ENCODE measurements around the gene DBNDD1. TPM values are rescaled to one million over a fixed set of nuclear protein-coding genes. Genes with fewer than 3 reads are reported as not detected.

DBNDD1 gene
- total and polyA plus RNA-seq, 12 donors = 0.72 to 6.8 (median 4.1) TPM

DNA sequence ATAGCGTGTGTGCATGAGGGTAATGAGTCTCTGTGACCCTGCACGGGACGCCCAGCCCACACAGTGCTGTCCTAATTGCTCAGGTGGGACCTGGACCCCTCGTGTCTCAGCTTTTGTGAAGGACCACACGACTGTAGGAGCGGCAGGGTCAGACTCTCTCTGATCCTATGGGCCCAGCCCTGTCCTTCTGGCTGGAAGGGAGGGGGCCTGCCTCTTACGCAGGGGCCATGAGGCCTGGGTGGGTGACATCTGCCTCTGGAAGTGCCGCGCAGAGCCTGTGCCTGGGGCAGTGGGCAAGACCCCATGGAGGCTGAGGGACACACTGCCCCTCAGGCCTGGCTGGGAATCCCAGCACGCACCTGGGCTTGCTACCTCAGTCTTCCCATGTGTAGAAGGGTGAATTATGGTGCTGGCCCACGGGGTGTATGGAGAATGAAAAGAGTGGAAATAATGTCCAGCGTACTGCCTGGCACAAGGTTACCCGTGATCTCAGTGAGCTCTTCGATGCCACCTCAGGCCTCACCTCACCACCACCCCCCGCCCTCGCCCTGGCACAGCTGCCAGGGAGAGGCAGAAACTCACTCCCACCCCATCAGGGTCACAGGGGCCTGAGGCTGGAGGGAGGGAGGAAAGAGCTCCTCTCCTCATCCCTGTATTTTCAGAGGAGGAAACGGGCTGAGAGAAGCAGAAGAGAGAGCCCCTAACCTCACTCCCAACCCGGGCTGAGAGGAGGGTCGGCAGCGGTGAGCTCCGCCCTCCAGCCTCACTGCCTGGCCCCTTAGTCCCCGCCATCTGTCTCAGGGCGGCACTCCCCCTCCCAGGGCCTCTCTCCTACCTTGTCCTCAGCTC lies 27.1 kb upstream of the DBNDD1 start:
- no peak overlapping the region for H3K27ac ChIP-seq
- H3K27me3 ChIP-seq = peaks cover 0 to 16% (median 10%) of the 10 kb centered on the region in 7 donors
- TF ChIP-seq, protein P1, sequence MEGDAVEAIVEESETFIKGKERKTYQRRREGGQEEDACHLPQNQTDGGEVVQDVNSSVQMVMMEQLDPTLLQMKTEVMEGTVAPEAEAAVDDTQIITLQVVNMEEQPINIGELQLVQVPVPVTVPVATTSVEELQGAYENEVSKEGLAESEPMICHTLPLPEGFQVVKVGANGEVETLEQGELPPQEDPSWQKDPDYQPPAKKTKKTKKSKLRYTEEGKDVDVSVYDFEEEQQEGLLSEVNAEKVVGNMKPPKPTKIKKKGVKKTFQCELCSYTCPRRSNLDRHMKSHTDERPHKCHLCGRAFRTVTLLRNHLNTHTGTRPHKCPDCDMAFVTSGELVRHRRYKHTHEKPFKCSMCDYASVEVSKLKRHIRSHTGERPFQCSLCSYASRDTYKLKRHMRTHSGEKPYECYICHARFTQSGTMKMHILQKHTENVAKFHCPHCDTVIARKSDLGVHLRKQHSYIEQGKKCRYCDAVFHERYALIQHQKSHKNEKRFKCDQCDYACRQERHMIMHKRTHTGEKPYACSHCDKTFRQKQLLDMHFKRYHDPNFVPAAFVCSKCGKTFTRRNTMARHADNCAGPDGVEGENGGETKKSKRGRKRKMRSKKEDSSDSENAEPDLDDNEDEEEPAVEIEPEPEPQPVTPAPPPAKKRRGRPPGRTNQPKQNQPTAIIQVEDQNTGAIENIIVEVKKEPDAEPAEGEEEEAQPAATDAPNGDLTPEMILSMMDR (IDR thresholded peaks at IDR 0.05) = no peak
- H3K36me3 ChIP-seq = peaks cover 0 to 30% (median 16%) of the 10 kb centered on the region in 9 donors
- peak overlapping the region; percentile 23 to 50 (median 42) for H3K4me3 ChIP-seq
- no peaks in the 10 kb centered on the region for H3K9me3 ChIP-seq
- intact Hi-C loops (cut with DNase I) = no loop called here
- 51 to 55% methylated on average over 21 to 23 of the region's 23 CpGs for WGBS, 2 donors
- peaks cover 8 to 15% (median 12%) of the 10 kb centered on the region in 9 donors for H3K4me1 ChIP-seq
- DNase-seq (no peak), ATAC-seq (peak in 5 of 8 donors; percentile 5 to 60 (median 11))

DNA sequence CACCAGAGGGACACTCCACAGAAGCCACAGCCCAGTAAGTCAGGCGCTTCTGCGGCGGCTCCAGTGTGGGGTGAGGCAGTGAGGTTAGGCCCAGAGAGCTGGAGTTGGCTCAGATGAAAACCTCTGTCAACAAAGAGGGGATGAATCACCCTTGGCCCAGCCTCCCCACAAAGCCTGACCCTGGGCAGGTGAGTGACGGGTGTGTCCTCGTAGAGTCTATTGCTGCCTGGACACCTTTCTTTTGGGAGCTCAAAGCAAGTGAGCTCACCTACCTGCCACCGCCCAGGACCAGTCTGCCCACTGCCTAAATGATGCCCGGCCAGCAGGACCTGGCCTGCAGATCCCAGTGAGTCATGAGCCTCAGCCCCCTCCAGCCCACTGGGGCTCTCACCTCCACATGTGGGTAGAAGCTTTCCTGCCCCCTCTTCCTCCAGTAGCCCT lies 24.9 kb upstream of the DBNDD1 start:
- Histone ChIP-seq H3K27me3 (peaks cover 0 to 16% (median 10%) of the 10 kb centered on the region in 7 donors), H3K4me3 (no peak overlapping the region), H3K36me3 (peaks cover 0 to 52% (median 36%) of the 10 kb centered on the region in 9 donors), H3K4me1 (peaks cover 8 to 15% (median 12%) of the 10 kb centered on the region in 9 donors), H3K27ac (no peak overlapping the region), H3K9me3 (no peaks in the 10 kb centered on the region)
- ATAC-seq (no peak), DNase-seq (no peak)
- 92 to 95% methylated on average over 7 of the region's 7 CpGs for WGBS, 2 donors
- intact Hi-C loops (cut with DNase I) = no loop called here
- TF ChIP-seq, protein P1 (IDR thresholded peaks at IDR 0.05) = no peak

DNA sequence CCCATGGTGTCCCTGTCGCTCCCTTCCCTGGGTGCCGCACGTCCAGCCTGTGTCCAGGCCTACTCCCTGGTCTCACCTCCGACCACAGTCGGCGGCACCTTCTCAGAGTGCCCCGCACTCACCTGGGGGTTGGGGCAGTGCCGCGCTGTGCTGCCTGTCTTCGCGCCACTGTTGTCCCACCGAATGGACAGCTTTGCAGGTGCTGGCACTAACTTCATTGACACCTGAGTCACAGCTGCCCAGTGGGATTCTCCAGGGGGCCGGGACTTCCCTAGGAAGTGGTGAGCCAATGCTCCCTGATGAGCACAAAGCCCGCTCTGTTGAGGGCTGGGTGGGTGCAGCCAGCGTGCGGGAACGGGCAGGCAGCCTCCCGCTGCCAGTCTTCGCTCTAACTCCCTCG lies 24.3 kb upstream of the DBNDD1 start:
- no peaks in the 10 kb centered on the region for H3K9me3 ChIP-seq
- DNase-seq (no peak), ATAC-seq (no peak)
- TF ChIP-seq, protein P1 (IDR thresholded peaks at IDR 0.05) = no peak
- H3K4me3 ChIP-seq = no peak overlapping the region
- intact Hi-C loops (cut with DNase I) = no loop called here
- H3K27ac ChIP-seq = no peak overlapping the region
- H3K27me3 ChIP-seq = peaks cover 0 to 16% (median 10%) of the 10 kb centered on the region in 7 donors
- 91 to 94% methylated on average over 20 of the region's 20 CpGs for WGBS, 2 donors
- peaks cover 0 to 58% (median 40%) of the 10 kb centered on the region in 9 donors for H3K36me3 ChIP-seq
- peaks cover 8 to 15% (median 12%) of the 10 kb centered on the region in 9 donors for H3K4me1 ChIP-seq

DNA sequence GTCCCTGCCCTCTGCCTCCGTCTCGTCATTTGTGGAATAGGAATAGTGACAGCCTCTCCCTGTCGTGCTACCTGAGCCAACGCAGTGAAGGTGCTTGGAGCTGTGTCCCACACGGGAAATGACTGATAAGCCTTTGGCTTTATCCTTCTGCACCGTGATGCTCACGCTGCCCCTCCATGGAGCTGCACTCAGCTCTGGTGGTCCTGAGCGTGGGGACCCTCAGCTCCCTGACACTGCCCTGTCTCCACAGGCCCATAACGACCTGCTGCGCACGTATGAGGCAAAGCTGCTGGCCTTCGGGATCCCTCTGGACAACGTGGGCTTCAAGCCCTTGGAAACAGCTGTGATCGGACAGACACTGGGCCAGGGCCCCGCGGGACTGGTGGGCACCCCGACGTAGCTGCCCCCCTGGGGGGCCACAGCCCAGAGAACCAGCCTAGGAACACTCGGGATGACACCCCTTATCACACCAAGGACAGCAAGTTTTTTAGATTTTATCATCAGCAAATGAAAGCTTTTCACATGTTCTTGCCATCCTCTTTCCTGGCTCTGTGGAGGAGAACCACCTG lies 23.8 kb upstream of the DBNDD1 start:
- Histone ChIP-seq H3K27ac (no peak overlapping the region), H3K36me3 (peaks cover 0 to 63% (median 40%) of the 10 kb centered on the region in 9 donors), H3K4me3 (no peak overlapping the region), H3K9me3 (no peaks in the 10 kb centered on the region), H3K27me3 (peaks cover 0 to 16% (median 10%) of the 10 kb centered on the region in 7 donors), H3K4me1 (peaks cover 8 to 15% (median 12%) of the 10 kb centered on the region in 9 donors)
- DNase-seq = no peak
- intact Hi-C loops (cut with DNase I) = no loop called here
- TF ChIP-seq, protein P1 (IDR thresholded peaks at IDR 0.05) = no peak
- no peak for ATAC-seq
- WGBS, 2 donors = 83 to 87% methylated on average over 19 of the region's 19 CpGs
